NCI-H128 (cell line): ENCODE measurements around the gene NDFIP1.
A peak's percentile ranks its signal among the peaks of the same experiment; 100 is the strongest.
"Not testable (repeated sequence)": the region's sequence is repeated elsewhere in the genome, so short reads cannot be mapped to it uniquely, and the experiment has no call there.

Experiments used
- DNase-seq: peaks from one replicate; lab custom pipeline; 2025; ENCODE audit not compliant: unreplicated experiment; lab: John Stamatoyannopoulos, UW

NDFIP1 gene, protein sequence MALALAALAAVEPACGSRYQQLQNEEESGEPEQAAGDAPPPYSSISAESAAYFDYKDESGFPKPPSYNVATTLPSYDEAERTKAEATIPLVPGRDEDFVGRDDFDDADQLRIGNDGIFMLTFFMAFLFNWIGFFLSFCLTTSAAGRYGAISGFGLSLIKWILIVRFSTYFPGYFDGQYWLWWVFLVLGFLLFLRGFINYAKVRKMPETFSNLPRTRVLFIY

GRCh38 chr5:142108432-142109330 is at the start of gene NDFIP1:
Gene NDFIP1, plus strand, starts transcription at chr5:142108779. Its CDS starts 196 bp downstream, at chr5:142108975.
- peak; percentile 41 for DNase-seq

- no peak for DNase-seq
These were observed 49.2 kb upstream of the NDFIP1 start for GRCh38 chr5:142059304-142059940.

DNA sequence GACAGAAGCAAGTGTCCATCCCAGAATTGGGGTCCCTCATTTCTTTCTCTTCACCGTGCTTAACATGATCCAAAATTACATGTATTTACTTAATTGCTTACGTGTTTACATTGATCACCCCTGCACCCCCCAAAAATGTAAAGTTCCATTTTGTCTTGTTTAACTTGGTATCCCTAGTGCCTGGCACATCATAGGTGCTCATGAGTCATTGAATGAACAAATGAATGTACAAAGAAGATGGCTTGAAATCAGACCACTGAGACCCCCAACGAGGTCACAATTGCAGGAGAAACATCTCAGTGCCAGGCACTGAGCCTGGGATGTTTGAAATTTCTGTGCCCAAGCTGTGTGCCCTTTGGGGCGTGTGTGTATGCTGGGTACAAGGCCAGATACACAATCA is 45.2 kb upstream of the NDFIP1 start:
- DNase-seq = no peak

DNA sequence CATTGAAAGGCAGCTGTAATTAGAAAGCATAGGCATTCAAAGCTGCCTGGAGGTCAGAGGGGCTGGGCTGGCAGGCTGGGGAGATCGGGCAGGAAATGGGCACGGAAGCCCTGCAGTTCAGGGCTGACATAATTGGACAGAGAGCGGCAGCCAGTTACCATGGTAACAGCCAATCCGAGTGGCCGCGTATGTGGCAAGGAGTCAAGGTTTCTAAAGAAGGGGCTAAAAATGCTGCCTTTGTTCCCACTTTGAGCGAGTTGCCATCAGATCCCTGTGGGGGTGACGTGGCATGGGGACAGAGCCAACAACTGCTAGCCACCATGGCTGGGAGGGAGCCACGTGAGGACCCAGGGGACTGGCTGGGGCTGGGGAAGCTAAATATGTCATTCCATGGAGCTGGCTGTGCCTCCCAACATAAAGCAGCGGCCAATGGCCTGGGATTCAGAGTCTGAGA is 44.7 kb upstream of the NDFIP1 start:
- no peak for DNase-seq

DNA sequence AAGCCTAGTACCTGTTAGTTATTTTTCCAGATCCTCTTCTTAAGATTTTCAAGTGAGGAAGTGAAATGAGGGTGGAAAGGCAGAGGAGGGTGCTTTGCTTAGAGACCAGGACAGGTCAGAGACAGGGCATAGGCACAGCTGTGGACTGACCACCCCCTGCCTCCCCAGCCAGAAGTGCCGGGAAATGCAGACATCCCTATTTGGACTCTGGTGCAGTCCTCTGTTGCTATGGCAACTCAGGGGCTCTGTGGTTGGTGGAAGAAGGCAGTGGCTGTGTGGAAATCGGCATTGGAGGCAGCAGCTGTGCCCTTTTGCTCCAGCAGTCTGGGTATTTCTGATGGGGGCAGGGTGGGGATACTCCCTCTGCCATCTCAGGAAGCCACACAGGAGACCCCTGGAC is 43.3 kb upstream of the NDFIP1 start:
- no peak for DNase-seq

- no peak for DNase-seq
These were observed 38.8 kb upstream of the NDFIP1 start for GRCh38 chr5:142069606-142070399.

DNA sequence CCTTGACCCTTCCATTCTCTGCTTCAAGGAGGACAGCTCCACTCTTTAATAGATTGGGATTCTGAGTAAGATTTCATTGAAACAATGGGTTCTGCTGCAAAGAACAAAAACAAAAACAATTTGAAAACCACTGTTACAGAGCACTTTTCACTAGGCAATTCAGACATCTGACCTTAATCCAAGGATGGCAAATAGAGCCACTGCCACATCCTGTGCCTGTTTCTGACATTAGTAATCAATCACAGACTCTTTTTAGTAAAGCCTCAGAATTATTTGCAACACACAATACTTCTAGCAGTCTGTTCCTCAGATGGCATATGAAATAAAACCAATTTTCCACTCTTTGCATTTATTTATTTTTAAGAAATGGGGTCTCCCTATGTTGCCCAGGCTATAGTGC is 37.8 kb upstream of the NDFIP1 start:
- DNase-seq = no peak

GRCh38 chr5:142072488-142072887 is 36.1 kb upstream of the NDFIP1 start:
- DNase-seq = no peak

GRCh38 chr5:142073362-142073988 is 35.1 kb upstream of the NDFIP1 start:
- DNase-seq = no peak

GRCh38 chr5:142074006-142074405 is 34.6 kb upstream of the NDFIP1 start:
- no peak for DNase-seq

DNA sequence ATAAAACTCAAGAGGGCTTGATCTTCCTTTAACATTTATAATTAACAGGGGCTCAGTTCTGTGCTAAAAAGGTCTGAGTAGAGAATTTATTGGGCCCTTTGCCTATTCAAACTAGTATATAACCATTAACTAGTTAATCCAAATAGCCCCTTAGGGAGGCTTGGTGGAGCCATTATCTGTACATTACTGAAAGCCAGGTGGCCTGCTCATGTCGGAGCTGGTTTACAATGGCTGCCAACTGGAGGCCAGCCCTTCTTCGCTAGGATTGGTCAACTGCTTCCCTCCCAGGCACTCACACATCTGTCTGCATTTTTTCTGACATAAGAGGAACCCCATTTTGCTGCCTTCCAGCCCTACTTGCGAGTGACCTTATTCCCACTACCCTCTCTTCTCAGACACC is 30.4 kb upstream of the NDFIP1 start:
- DNase-seq = peak; percentile 3

GRCh38 chr5:142078706-142079105 is 29.9 kb upstream of the NDFIP1 start:
- no peak for DNase-seq

DNA sequence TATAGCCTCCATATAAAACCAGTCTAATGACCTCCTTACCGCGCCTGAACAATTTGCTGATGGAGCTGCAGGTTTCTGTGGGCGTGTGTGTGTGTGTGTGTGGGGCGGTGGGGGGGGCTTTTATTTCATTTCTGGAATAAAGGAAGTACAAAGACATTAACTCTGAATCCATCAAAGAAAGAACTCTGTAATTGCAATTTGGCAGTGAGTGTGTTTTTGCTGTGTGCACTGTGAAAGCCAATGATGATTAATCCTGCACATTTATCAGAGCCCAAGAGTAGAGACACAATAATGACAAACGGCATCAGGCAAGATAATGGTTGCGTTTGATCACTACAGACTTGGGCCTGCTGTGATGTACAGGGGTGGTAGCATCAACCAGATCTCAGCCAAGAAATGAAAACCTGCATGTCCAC is 29.3 kb upstream of the NDFIP1 start:
- peak; percentile 7 for DNase-seq

DNA sequence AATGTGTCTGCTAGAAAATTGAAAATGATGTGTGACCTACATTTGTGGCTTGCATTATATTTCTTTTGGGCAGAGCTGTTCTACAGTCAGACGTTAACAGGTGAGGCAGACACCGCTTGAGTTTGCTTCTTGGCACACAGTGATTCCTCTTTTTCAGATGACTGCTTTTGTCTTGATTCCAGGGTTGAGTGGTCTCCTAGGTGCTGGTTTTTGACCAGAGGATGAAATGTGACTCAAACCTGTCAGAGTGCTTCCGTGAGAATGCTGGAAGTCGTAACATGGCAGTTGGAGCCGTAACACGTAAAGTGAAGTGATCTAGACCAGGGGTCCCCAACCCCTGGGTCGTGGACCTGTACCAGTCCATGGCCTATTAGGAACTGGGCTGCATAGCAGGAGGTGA is 28.3 kb upstream of the NDFIP1 start:
- DNase-seq = no peak

- DNase-seq = no peak
These were observed 26.3 kb upstream of the NDFIP1 start for GRCh38 chr5:142082182-142082781.

- DNase-seq = no peak
These were observed 22.4 kb upstream of the NDFIP1 start for GRCh38 chr5:142086229-142086628.

DNA sequence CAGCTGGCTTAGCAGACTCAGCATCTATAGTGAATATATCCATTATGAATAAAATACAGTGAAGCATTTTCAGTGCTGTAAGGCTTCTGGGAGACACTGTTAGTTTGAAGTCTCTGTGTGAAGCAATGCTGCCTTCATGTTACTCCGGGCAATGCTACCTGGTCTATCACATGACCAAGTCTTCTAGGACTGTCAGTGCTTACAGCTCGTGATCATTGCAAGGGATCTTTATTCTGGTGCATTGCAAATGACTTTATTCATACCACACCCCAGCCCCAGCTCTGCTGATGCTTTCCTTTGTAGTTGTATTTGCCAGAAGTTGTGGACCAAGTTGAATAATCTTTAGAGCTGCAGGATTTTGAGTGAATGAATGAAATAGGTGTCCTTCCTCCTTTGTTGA is 21.9 kb upstream of the NDFIP1 start:
- no peak for DNase-seq

DNA sequence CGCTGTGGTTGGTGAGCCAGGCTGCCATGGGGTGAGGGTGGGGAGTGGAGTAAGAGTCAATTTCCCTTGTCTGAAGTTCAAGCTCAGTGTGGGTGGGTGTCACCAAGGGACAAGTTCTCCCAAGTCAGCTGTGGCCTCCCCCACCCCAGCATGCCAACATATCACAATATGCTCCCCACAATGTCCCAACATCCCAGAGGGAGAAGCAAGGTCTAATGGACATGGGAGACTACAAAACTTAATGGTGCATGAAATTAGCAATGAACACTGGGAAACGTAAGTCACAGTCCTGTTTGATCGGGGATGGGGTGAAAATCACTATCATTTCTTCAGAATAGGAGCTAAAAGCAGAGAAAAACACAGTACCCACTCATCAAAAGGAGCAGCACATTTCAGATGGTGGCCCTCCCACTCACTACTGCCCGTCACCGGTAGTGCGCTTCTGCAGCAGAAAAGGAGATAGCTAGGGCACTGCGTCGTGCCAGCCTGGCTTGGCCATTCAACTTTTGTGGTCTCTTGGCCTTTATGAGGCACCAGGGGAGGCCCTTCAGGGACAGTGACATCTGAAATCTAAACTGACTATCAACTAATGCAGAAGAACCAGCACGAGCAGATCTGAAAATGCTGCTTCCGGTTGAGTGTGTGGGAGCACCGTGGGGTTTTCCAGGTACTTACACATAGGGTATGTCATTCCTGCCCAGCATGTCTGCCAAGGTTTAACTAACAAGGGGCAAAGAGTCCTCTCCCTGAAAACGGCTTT is 20.5 kb upstream of the NDFIP1 start:
- no peak for DNase-seq

DNA sequence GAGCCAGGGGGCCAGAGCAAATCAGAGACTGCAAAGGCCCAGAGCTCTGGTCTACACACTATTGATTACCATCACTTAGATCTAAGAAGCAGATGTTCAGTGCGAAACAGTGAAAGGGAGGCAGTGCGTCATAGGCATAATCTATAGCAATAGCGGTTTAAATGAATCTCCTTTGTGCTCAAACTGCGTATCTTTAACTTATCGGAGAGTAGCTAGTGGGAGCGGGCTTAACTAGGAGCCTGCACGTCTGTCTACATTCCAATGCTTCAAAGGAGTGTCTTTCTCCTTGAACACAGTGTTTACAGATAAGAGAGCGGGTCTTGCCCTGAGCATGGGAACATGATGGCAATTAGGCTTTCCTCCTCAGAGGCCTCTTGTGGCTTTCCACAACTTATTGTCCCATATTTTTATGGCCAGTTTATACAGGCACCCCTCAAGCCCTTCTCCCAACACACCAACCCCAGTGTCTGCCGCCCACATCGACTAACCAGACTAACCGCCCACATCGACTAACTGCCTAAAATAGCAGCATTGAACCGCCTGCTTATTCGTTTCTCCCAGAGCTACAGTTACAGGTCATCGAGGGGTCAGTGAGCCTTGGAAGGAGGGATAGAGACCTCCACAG is 19.6 kb upstream of the NDFIP1 start:
- DNase-seq = not testable (repeated sequence)
